Measurements from ENCODE around the gene STRA6. TPM values are rescaled to one million over a fixed set of nuclear protein-coding genes. Genes with fewer than 3 reads are reported as not detected.
A peak's percentile ranks its signal among the peaks of the same experiment; 100 is the strongest.

STRA6 gene
- total and polyA plus RNA-seq, 2 donors = 2.2 to 21.9 TPM

DNA sequence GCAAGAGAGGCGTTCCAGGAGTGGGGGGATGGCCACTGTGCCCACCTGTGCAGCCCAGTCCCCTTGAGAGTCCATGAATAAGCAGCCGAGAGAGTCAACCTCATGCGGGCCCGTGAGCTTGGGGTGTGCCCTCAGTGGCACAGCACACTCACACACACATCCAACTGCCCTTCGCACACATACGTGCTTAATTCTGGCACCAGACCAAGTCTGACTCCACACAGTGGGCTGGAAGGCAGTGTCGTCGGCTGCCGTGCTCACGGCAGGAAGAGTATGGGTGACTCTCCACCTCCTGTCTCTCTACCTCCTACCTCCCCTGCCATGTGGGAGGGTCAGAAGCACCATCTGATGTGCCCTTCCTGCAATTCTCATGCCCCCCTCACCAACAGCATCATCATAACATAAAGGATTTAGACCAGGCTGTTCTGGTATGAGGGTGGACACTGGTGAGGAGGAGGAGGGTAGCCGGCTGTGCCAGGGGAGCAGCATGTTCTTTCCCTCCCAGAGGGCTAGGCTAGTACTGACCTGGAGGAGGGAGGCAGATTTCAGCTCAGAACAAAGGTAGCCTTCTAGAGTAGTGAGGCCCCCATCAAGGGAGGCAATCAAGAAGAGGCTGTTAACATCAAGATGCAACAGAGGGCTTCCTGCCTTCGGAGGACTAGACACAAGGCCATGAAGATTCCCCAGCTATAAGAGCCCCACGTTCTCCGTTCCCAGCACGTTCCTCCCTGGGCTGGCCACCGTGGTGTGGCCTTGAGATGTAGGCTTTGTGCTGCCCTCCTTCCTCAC is 5.3 kb upstream of the STRA6 start:
- DNase-seq (ENCODE audit: extremely low spot score) = no peak
- 87% methylated on average over 16 of the region's 16 CpGs for WGBS
- no peaks in the 10 kb centered on the region for H3K4me1 ChIP-seq (ENCODE audit: insufficient read depth)

DNA sequence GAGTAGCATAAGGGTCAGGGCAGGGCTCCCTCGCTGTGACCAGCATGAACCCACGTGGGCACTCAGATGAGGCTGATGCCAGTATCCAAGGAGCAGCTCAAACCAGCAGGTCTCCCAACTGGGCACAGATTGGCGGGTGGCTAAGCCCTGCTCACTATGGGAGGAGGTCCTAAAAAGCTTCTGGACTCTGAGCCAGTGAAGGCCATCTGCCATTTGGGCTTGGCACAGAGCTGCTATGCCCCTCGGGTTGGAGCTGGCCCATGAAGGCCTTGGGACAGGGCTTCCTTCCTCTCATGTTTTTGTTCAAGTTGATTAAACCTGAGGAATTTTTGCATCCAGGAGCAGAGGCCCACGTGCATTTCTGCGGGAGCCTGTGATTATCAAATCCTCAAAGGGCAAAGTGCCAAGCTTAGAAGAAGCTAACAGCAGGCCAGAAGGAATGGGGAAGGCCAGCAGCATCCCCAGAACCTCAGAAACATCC is 4.3 kb upstream of the STRA6 start:
- Histone ChIP-seq H3K4me3 (ENCODE audit: low read depth, low read length) (no peak overlapping the region), H3K27ac (ENCODE audit: low read depth) (no peak overlapping the region), H3K36me3 (ENCODE audit: insufficient read depth) (no peaks in the 10 kb centered on the region), H3K4me1 (ENCODE audit: insufficient read depth) (no peaks in the 10 kb centered on the region)
- WGBS = 58% methylated on average over 6 of the region's 6 CpGs
- DNase-seq (ENCODE audit: extremely low spot score) = no peak

More for the DNA sequence above, 5.3 kb upstream of the STRA6 start:
- Histone ChIP-seq H3K4me3 (ENCODE audit: low read depth, low read length) (no peak overlapping the region), H3K36me3 (ENCODE audit: insufficient read depth) (no peaks in the 10 kb centered on the region), H3K27ac (ENCODE audit: low read depth) (no peak overlapping the region)

DNA sequence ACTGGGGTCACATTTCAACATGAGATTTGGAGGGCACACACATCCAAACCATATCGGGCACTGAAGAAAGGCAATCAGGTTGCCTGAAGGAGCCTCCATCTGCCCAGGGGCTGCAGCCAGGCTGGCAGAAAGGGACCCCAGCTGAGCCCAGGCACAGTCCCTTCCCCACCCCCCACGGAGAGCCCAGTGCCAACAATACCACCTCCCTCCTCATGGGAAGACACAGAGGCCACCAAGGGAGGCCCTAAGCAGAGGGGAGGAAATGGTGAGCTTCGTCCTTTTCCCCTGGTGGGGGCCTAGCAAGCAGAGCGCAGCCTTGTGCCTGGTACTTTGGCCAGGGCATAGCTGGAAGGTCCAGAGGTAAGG is 3.0 kb upstream of the STRA6 start:
- no peak overlapping the region for H3K27ac ChIP-seq (ENCODE audit: low read depth)
- DNase-seq (ENCODE audit: extremely low spot score) = no peak
- WGBS = 87% methylated on average over 4 of the region's 4 CpGs
- no peaks in the 10 kb centered on the region for H3K36me3 ChIP-seq (ENCODE audit: insufficient read depth)
- no peaks in the 10 kb centered on the region for H3K4me1 ChIP-seq (ENCODE audit: insufficient read depth)
- no peak overlapping the region for H3K4me3 ChIP-seq (ENCODE audit: low read depth, low read length)

DNA sequence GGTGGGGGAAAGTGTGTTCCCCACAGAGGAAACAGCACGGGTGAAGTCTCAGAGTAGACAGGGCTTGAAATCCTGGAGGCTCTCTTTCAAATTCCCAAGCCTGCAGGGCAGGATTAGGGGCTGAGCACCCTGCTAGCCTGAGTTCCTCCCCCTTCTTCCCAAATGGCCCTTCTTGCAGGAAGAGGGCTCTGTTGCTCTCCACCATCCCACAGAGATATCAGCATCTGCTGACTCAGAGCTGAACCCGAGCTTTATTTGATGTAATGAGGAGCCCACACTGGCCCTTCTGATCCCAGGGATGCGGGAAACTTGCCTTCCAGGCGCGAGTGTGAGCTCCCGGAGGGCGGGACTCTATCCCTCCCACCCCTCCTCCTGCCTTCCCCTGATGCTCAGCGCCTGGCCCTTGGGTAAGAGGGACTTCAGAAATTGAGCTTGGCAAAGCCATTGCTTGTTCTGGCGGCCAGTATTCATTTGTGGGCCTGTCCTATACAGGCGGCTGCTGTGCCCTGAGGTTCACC is 1.4 kb upstream of the STRA6 start:
- Histone ChIP-seq H3K4me3 (ENCODE audit: low read depth, low read length) (no peak overlapping the region), H3K27ac (ENCODE audit: low read depth) (no peak overlapping the region), H3K4me1 (ENCODE audit: insufficient read depth) (no peaks in the 10 kb centered on the region), H3K36me3 (ENCODE audit: insufficient read depth) (no peaks in the 10 kb centered on the region)
- no peak for DNase-seq (ENCODE audit: extremely low spot score)
- WGBS = 46% methylated on average over 10 of the region's 10 CpGs

DNA sequence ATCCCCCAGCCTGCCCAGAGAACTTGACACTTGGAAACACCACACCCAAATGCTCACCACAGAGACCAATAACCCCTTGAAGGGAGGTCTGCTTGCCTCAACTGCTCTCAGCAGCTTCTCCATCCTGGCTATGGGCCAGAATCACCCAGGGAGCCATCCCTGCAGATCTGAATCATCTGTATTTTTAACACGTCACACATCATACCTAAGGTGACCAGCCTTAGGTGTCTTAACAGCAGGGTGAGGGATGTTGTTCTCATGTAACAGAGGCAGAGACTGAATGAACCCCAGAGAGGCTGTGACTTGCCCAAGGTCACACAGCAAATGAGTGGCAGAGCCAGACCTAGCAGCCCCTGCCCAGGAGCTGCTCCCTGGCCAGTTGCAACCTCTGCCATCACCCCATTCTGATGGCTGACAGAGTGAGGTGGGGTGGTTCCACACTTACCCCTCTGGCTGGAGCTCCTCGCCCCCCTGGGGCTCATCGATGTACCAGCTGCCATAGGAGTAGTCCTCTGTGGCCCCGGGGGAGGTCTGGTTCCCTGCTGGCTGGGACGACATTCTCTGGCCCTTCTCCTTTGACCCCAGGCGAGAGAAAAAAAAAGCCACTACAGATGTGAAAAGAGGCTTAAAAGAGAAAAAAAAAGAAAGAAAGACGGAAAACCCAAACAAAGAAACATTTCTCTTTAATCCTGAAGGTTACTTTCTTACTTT is 722 bp downstream of the STRA6 start:
- no peak for DNase-seq (ENCODE audit: extremely low spot score)
- H3K4me3 ChIP-seq (ENCODE audit: low read depth, low read length) = no peak overlapping the region
- H3K4me1 ChIP-seq (ENCODE audit: insufficient read depth) = no peaks in the 10 kb centered on the region
- WGBS = 58% methylated on average over 7 of the region's 7 CpGs
- no peaks in the 10 kb centered on the region for H3K36me3 ChIP-seq (ENCODE audit: insufficient read depth)
- H3K27ac ChIP-seq (ENCODE audit: low read depth) = no peak overlapping the region

DNA sequence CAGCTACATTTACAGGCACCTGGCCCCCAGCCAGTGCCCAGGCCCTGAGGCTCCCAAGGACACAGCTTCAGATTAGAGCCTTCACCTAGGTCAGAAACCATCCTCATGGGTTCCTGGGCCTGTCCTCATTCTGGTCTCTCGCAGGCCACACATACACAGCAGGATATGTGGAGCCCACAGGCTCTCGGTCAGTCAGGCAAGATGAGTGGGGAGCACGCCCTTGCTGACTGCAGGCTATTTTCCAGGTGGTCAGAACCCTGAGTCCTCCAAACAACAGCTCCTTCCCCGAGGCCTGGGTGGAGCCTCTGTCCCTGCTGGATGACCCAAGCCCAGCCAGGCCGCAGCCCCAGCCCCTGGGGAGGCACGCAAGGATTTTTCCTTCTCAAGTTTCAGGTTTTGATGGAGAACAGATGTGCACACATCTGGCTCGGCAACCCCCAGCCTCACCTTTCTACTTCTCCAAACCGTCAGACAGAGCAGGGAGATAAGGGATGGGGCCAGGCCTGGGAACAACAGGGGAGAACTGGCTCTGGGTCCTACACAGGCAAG is 1.6 kb downstream of the STRA6 start:
- Histone ChIP-seq H3K27ac (ENCODE audit: low read depth) (no peak overlapping the region), H3K36me3 (ENCODE audit: insufficient read depth) (no peaks in the 10 kb centered on the region), H3K4me3 (ENCODE audit: low read depth, low read length) (no peak overlapping the region), H3K4me1 (ENCODE audit: insufficient read depth) (no peaks in the 10 kb centered on the region)
- DNase-seq (ENCODE audit: extremely low spot score) = no peak
- WGBS = 59% methylated on average over 8 of the region's 8 CpGs

DNA sequence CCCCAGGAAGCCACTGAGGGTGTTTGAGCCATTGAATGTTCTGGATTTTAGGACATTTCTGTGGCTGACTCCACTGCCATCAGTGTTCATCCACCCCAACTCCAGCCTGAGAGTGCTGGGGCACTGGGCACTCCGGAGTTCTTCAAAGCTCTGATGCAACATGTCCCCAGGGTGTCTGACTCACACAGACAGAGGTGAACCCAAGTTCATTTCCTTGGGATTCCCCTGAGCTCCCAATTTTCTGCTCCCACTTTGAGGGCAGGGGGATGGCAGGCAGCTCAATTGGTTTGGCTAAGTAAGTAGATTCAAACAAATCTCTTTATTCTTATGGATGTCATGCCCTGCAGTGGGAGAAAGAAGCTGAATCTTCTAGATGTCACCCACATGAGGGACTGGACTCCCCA is 2.2 kb downstream of the STRA6 start:
- no peaks in the 10 kb centered on the region for H3K36me3 ChIP-seq (ENCODE audit: insufficient read depth)
- H3K4me1 ChIP-seq (ENCODE audit: insufficient read depth) = no peaks in the 10 kb centered on the region
- 38% methylated on average over 1 of the region's 1 CpG for WGBS
- DNase-seq (ENCODE audit: extremely low spot score) = no peak
- peak overlapping the region; percentile 64 for H3K27ac ChIP-seq (ENCODE audit: low read depth)
- no peak overlapping the region for H3K4me3 ChIP-seq (ENCODE audit: low read depth, low read length)

DNA sequence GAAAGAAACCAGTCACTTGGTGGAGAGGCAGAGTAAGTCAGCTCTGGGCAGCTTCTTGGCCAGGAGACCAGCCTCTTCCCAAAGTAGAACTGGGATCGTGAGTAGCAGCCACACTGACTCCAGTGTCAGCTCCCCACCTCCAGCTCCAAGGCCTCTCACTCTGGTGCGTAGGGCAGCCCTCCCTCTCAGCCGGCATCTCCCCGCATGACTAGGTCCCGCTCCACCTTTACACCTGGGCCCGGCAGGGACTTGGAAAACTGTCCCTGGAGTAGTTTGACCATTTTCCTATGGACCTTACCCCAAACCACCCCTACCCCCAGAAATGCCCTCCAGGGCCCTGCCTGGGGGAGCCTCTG is 3.3 kb downstream of the STRA6 start:
- H3K36me3 ChIP-seq (ENCODE audit: insufficient read depth) = no peaks in the 10 kb centered on the region
- no peak overlapping the region for H3K4me3 ChIP-seq (ENCODE audit: low read depth, low read length)
- no peak for DNase-seq (ENCODE audit: extremely low spot score)
- no peak overlapping the region for H3K27ac ChIP-seq (ENCODE audit: low read depth)
- WGBS = 95% methylated on average over 6 of the region's 6 CpGs
- no peaks in the 10 kb centered on the region for H3K4me1 ChIP-seq (ENCODE audit: insufficient read depth)

DNA sequence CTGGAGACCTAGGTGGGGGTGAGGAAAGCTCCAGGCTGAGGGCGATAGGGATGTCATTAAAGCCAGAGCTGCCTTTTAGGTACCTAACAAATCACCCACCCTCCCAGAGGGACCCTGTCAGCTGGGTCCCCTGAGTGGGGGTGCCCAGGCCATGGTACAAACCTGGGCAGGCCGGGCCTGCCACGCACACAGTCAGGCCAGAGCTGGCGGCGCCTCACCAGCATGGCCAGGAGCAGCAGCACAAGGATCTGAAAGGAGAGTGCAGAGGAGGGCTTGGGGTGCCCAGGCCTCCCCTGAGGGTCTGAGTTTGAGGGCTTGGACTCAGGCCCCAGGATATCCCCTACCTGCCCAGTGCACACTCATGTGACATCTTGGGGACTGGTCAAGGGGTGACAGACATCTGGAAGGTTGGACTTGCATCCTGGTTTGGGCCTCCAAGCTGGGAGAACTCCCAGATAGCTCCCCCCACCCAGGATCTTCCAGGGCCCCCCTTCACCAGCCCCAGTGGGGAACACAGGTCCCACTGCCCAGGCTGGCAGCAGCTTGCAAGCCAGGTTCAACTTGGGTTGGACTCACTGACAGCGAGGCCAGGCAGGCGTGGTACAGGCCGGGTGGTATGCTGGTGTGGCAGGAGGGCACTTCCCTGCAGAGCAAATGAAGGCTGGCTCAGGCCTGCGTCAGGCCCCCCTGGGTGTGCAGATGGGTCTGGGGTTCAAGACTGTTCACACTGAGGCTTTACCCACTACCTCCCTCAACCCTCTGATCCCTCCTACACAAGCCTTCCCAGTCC is 5.2 kb downstream of the STRA6 start:
- 95% methylated on average over 9 of the region's 9 CpGs for WGBS
- no peak overlapping the region for H3K27ac ChIP-seq (ENCODE audit: low read depth)

DNA sequence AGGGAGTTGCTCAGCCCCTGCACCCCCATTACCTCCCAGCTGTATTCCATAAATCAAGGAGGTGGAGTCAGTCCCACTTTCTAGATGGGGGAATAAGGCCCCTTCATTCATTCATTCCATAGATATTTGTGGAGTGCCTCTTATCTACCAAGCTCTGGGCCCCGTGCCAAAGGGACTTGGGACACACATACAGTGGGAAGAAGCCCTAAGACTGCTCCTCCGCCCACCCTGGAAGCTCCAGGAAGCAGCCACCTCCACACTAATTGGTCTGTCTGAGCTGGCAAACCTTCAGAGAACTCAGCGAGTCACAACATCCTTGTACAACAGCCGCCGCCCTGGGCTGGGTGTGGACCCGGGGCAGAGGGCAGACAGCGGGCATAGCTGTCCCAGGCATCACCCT is 6.4 kb downstream of the STRA6 start:
- H3K4me3 ChIP-seq (ENCODE audit: low read depth, low read length) = no peak overlapping the region
- 13% methylated on average over 7 of the region's 7 CpGs for WGBS
- no peak for DNase-seq (ENCODE audit: extremely low spot score)
- no peaks in the 10 kb centered on the region for H3K36me3 ChIP-seq (ENCODE audit: insufficient read depth)
- H3K4me1 ChIP-seq (ENCODE audit: insufficient read depth) = no peaks in the 10 kb centered on the region
- no peak overlapping the region for H3K27ac ChIP-seq (ENCODE audit: low read depth)

More for the DNA sequence above, 5.2 kb downstream of the STRA6 start:
- Histone ChIP-seq H3K4me1 (ENCODE audit: insufficient read depth) (no peaks in the 10 kb centered on the region), H3K4me3 (ENCODE audit: low read depth, low read length) (no peak overlapping the region), H3K36me3 (ENCODE audit: insufficient read depth) (no peaks in the 10 kb centered on the region)
- DNase-seq (ENCODE audit: extremely low spot score) = no peak

DNA sequence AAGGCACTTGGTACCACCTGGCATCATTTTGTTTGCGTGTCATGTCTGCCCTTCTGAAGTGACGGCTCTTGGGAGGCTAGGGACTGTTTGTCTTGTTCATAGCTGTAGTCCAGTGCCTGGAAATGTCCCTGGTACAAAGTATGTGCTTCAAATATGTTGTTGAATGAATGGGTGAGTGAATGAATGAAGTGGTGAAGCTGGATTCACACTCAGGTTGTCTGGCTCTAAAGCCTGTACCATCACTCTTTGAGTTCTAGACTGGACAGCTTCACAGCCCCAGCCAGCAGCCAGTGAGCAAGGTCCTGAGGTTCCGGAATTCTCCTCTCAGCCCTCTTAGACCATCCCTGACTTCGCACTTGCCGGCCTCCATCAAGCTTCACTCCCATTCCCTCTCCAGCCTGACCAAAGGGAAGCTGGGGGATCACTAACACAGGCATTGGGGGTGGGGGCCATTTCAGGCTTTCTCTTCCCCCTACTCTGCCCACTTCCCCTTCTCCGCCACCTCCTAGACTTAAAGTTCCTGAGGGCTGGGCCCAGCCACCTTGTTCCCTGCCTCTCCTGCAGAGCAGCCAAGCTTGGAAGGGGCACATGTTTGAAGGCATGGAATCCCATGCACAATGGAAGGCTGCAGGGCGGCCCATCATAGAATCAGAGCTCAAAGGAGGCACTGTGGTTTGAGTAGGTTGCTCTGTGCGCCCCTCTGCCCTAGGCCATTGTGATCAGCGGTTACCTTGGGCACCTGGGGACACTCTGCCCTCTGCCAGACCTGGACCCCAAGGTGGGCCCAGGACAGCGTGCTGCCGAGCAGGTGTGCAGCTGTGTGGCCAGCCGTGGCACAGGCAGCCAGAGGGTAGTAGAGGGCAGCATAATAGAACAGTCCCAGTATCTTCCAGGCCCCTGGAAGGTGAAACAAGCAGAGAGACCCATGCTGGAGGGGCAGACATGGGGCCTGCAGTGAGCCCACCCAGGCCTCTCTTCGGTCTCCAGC is 7.7 kb downstream of the STRA6 start:
- H3K4me3 ChIP-seq (ENCODE audit: low read depth, low read length) = no peak overlapping the region
- no peaks in the 10 kb centered on the region for H3K4me1 ChIP-seq (ENCODE audit: insufficient read depth)
- no peak for DNase-seq (ENCODE audit: extremely low spot score)
- 96% methylated on average over 13 of the region's 13 CpGs for WGBS
- H3K27ac ChIP-seq (ENCODE audit: low read depth) = no peak overlapping the region
- H3K36me3 ChIP-seq (ENCODE audit: insufficient read depth) = no peaks in the 10 kb centered on the region

DNA sequence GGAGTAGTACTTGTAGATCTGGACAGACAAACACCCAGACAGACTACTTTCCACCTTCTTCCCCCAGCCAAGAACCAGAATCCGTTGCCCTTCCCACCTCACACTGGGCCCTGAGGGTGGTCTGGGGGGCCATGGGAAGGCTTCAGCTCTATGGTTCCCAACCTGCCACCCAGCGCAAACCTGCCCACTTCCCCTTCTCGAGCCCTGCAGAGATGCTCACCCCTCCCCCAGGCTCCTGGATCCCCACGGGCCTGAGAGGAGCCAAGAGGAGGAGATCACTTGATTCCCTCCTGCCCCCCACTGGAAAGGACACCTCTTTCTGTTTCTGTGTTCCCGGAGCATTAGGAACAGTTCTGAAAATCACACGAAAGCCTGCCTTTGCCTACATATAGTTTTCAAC is 8.7 kb downstream of the STRA6 start:
- Histone ChIP-seq H3K4me1 (ENCODE audit: insufficient read depth) (no peaks in the 10 kb centered on the region), H3K36me3 (ENCODE audit: insufficient read depth) (no peaks in the 10 kb centered on the region), H3K27ac (ENCODE audit: low read depth) (no peak overlapping the region), H3K4me3 (ENCODE audit: low read depth, low read length) (no peak overlapping the region)
- 66% methylated on average over 6 of the region's 6 CpGs for WGBS
- no peak for DNase-seq (ENCODE audit: extremely low spot score)

Measured in urinary bladder (tissue), 4 donors.